ENCODE data around the gene CAPZA3.

CAPZA3 gene

GRCh38 chr12:18718462-18718861 lies 19.5 kb upstream of the CAPZA3 start:
- no peak overlapping the region for H3K4me3 ChIP-seq (ENCODE audit: low read depth, low read length)
- H3K79me2 ChIP-seq = no peaks in the 10 kb centered on the region
- no peak overlapping the region for H3K27ac ChIP-seq
- H3K27me3 ChIP-seq (ENCODE audit: control insufficient read depth, insufficient read depth, low read length) = no peaks in the 10 kb centered on the region
- H2AFZ ChIP-seq = no peak overlapping the region
- H3K4me1 ChIP-seq = no peaks in the 10 kb centered on the region
- TF ChIP-seq, protein P1, sequence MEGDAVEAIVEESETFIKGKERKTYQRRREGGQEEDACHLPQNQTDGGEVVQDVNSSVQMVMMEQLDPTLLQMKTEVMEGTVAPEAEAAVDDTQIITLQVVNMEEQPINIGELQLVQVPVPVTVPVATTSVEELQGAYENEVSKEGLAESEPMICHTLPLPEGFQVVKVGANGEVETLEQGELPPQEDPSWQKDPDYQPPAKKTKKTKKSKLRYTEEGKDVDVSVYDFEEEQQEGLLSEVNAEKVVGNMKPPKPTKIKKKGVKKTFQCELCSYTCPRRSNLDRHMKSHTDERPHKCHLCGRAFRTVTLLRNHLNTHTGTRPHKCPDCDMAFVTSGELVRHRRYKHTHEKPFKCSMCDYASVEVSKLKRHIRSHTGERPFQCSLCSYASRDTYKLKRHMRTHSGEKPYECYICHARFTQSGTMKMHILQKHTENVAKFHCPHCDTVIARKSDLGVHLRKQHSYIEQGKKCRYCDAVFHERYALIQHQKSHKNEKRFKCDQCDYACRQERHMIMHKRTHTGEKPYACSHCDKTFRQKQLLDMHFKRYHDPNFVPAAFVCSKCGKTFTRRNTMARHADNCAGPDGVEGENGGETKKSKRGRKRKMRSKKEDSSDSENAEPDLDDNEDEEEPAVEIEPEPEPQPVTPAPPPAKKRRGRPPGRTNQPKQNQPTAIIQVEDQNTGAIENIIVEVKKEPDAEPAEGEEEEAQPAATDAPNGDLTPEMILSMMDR (IDR thresholded peaks at IDR 0.05) = no peak
- peaks cover 4% of the 10 kb centered on the region for H3K9me3 ChIP-seq (ENCODE audit: control insufficient read depth, low read length)
- no peak overlapping the region for H3K9ac ChIP-seq
- no peaks in the 10 kb centered on the region for H3K36me3 ChIP-seq (ENCODE audit: control insufficient read depth, insufficient read depth, low read length)
- no peak overlapping the region for H3K4me2 ChIP-seq (ENCODE audit: low read length)

DNA sequence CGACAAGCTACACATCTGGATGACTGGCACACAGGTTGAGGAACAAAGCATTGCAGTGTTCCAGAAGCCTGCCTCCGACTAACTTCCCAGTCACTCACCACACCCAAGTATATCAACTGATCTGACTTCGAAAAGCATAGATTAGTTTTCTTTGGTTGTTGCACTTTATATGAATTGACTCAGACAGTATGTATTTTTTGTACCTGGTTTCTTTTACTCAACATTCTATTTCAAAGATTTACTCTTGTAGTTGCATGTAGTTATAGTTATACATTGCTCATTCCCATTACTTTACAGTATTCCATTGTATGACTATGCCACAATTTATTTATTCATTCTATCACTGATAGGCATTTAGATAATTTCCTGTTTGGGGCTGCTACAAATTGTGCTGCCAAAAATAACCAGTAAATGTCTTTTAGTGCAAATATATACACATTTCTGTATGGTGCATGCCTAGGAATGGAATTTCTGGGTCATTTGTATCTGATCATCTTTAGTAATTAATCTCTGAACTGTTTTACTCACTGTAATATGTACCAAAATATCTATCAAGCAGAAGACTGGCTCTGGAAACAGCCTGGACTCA lies 17.9 kb upstream of the CAPZA3 start:
- Histone ChIP-seq H3K9me3 (ENCODE audit: control insufficient read depth, low read length) (peaks cover 4% of the 10 kb centered on the region), H3K4me1 (no peaks in the 10 kb centered on the region), H3K27me3 (ENCODE audit: control insufficient read depth, insufficient read depth, low read length) (no peaks in the 10 kb centered on the region), H2AFZ (no peak overlapping the region), H3K27ac (no peak overlapping the region), H3K79me2 (no peaks in the 10 kb centered on the region), H3K4me3 (ENCODE audit: low read depth, low read length) (no peak overlapping the region), H3K36me3 (ENCODE audit: control insufficient read depth, insufficient read depth, low read length) (no peaks in the 10 kb centered on the region), H3K9ac (no peak overlapping the region), H3K4me2 (ENCODE audit: low read length) (no peak overlapping the region)
- TF ChIP-seq, protein P1 (IDR thresholded peaks at IDR 0.05) = no peak

DNA sequence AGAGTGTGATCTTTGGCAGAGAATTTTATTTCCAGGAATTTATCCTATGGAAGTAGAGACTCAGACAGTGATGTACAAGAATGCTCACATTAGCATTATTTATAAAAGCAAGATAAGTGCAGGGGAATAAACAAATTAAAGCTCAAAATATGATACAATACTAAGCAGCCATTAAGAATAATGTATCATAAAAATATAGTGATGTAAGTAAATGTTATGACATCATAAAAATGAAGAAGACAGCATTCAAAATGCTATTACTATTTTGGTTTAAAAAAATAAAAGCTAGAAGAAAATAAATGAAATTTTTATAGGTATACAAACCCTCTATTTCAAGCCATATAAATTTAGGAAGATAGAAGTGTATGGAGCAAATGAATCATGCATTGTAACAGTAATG lies 17.2 kb upstream of the CAPZA3 start:
- H3K4me2 ChIP-seq (ENCODE audit: low read length) = no peak overlapping the region
- no peaks in the 10 kb centered on the region for H3K79me2 ChIP-seq
- H3K9me3 ChIP-seq (ENCODE audit: control insufficient read depth, low read length) = peaks cover 4% of the 10 kb centered on the region
- no peak overlapping the region for H3K4me3 ChIP-seq (ENCODE audit: low read depth, low read length)
- TF ChIP-seq, protein P1 (IDR thresholded peaks at IDR 0.05) = no peak
- no peaks in the 10 kb centered on the region for H3K27me3 ChIP-seq (ENCODE audit: control insufficient read depth, insufficient read depth, low read length)
- no peak overlapping the region for H3K9ac ChIP-seq
- H3K36me3 ChIP-seq (ENCODE audit: control insufficient read depth, insufficient read depth, low read length) = no peaks in the 10 kb centered on the region
- no peak overlapping the region for H3K27ac ChIP-seq
- H3K4me1 ChIP-seq = no peaks in the 10 kb centered on the region
- H2AFZ ChIP-seq = no peak overlapping the region

- Histone ChIP-seq H3K36me3 (ENCODE audit: control insufficient read depth, insufficient read depth, low read length) (no peaks in the 10 kb centered on the region), H3K4me1 (no peaks in the 10 kb centered on the region), H3K27me3 (ENCODE audit: control insufficient read depth, insufficient read depth, low read length) (no peaks in the 10 kb centered on the region), H3K4me2 (ENCODE audit: low read length) (no peak overlapping the region), H3K79me2 (no peaks in the 10 kb centered on the region), H3K27ac (no peak overlapping the region), H3K9ac (no peak overlapping the region), H3K4me3 (ENCODE audit: low read depth, low read length) (no peak overlapping the region), H2AFZ (no peak overlapping the region), H3K9me3 (ENCODE audit: control insufficient read depth, low read length) (peaks cover 3% of the 10 kb centered on the region)
- TF ChIP-seq, protein P1 (IDR thresholded peaks at IDR 0.05) = no peak
Observed at GRCh38 chr12:18721452-18721851, 16.5 kb upstream of the CAPZA3 start.

GRCh38 chr12:18723752-18724151 lies 14.2 kb upstream of the CAPZA3 start:
- Histone ChIP-seq H3K9me3 (ENCODE audit: control insufficient read depth, low read length) (no peaks in the 10 kb centered on the region), H3K4me1 (no peaks in the 10 kb centered on the region), H3K4me2 (ENCODE audit: low read length) (no peak overlapping the region), H3K9ac (no peak overlapping the region), H3K27ac (no peak overlapping the region), H2AFZ (no peak overlapping the region), H3K79me2 (no peaks in the 10 kb centered on the region), H3K27me3 (ENCODE audit: control insufficient read depth, insufficient read depth, low read length) (no peaks in the 10 kb centered on the region), H3K4me3 (ENCODE audit: low read depth, low read length) (no peak overlapping the region), H3K36me3 (ENCODE audit: control insufficient read depth, insufficient read depth, low read length) (no peaks in the 10 kb centered on the region)
- TF ChIP-seq, protein P1 (IDR thresholded peaks at IDR 0.05) = no peak
